ENCODE measurements around the gene KLHL28.

KLHL28 gene, protein sequence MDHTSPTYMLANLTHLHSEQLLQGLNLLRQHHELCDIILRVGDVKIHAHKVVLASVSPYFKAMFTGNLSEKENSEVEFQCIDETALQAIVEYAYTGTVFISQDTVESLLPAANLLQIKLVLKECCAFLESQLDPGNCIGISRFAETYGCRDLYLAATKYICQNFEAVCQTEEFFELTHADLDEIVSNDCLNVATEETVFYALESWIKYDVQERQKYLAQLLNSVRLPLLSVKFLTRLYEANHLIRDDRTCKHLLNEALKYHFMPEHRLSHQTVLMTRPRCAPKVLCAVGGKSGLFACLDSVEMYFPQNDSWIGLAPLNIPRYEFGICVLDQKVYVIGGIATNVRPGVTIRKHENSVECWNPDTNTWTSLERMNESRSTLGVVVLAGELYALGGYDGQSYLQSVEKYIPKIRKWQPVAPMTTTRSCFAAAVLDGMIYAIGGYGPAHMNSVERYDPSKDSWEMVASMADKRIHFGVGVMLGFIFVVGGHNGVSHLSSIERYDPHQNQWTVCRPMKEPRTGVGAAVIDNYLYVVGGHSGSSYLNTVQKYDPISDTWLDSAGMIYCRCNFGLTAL

GRCh38 chr14:44961554-44962333 lies at the start of gene KLHL28, which contains the start of gene TOGARAM1:
TSS of gene KLHL28 (minus strand) at chr14:44961947. CDS start at chr14:44945928, 16,019 bp downstream.
TSS of gene TOGARAM1 (plus strand) at chr14:44962190. CDS start at chr14:44962422, 232 bp downstream.
- DNase-seq (ENCODE audit: low spot score): peak; percentile 96

GRCh38 chr14:45003924-45004323 lies 42.2 kb upstream of the KLHL28 start:
- no peak for DNase-seq (ENCODE audit: low spot score)

DNA sequence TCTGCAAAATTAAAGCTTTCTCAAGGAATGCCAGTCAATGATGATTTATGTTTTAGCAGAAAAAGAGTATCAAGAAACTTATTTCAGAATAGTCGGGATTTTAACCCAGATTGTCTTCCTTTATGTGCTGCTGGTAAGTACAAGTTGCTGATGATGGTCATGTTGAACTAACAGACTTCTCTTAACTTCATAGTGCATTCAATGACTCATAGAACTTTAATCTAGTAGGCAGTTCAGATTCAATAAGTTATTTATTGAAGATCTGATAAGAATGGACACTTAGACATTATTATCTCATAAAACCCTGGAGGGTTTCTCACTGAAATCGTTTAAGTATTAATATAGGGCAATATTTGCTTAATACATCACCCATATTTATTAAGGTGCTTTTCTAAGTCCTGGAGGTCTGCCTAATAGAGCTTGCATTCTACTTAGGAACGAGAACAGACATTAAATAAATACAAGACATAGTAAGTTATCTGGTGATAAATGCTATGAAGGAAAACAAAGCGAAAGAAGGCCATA lies 34.1 kb upstream of the KLHL28 start:
- DNase-seq (ENCODE audit: low spot score): no peak

DNA sequence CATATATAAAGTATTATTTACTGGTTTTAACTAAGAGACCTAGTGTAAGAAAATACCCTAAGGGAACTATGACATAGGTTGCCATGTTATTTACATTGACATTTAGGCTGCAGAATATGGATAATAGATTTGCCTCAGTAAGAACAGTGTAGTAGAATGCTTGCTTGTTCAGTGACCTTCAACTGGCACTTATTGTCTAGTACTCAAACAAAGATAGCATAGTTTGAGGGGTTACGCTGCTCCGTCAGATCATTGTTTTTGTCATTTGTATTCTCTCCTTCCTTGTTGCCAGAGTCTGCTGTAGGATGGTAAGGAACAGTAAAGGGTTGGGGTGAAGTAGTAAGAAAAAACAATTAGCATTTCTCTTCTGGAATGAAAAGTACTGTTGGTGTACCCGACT lies 33.4 kb upstream of the KLHL28 start:
- DNase-seq (ENCODE audit: low spot score): no peak

DNA sequence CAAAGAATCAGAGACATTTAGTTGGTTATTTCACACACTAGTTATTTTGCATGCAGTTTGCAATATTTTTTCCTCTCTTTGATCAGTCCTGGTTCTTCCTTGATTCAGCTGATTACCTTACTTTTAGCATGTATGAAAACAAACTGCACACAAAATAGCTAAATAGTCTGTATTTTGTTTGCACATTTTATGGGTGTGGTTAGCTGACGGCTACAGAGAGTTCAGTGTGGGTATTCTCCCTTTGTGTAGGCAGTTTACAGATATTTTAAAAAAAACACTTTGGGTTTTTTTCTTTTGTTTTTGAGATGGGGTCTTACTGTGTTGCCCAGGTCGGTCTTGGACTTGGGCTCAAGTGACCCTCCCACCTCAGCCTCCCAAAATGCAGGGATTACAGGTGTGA lies 28.8 kb upstream of the KLHL28 start:
- DNase-seq (ENCODE audit: low spot score): no peak

DNA sequence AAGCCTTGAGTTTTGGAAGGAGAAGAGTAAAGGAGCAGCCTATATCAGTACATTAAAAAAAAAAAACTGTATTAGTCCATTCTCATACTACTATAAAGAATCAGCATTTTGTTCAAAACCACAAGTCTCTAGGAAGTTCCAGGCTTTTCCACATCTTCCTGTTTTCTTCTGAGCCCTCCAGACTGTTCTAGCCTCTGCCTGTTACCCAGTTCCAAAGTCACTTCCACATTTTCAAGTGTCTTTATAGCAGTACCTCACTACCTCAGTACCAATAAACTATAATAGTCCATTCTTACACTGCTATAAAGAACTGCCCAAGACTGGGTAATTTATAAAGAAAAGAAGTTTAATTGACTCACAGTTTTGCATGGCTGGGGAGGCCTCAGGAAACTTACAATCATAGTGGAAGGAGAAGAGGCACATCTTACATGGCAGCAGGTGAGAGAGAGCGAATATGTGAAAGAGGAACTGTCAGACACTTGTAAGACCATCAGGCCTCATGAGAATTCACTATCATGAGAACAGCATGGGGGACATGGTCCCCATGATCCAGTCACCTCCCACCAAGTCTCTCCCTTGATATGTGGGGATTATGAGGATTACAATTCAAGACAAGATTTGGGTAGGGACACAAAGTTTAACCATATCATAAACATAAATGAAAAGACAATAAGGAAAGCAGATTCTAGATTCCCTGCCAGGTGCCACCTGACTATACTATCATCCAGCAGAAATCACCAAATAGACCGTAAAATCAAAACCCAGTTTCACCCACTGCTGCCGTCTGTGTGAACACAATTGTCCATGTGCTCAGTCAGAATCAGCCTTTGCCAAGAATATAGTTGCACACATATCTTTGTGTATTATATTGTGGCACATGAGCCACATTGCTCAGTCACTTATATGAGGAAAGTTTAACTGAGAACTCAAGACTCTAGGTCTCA lies 28.0 kb upstream of the KLHL28 start:
- DNase-seq (ENCODE audit: low spot score): no peak

DNA sequence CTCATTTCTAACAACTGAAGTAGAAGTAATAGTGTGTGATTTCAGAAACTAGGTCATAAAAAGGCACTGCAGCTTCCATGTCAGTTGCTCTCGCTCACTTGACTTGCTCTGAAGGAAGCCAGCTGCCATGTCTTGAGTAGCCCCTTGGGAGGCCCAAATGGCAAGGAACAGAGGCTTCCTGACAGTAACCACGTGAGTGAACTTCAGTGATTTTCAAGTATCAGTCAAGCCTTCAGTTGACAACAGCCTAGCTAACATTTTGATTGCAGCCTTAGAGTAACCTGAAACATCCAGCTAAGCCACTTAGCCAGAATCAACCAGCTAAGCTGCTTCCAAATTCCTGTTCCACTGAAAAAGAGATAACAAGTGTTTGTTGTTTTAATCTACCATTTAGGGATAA lies 26.9 kb upstream of the KLHL28 start:
- DNase-seq (ENCODE audit: low spot score): no peak

DNA sequence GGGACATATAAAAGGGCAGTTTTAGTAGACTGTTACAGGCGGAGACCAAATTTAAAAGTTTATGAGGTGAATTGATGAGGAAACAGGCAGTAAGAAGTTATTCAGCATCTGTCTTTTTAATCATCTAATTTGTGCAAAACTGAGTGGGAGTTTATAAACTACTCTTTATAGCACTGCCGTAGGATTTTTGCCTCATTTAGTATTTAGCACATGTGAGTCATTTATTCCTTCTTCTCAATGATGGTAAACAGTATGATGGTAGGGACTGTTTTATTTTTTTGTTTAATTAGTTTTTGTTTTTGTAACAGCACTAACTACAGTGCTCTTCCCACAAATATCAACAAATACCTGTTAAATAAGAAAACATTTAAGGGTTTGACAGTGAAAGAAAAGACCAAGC lies 20.8 kb upstream of the KLHL28 start:
- no peak for DNase-seq (ENCODE audit: low spot score)

- no peak for DNase-seq (ENCODE audit: low spot score)
Measured at GRCh38 chr14:44981198-44981597, 19.5 kb upstream of the KLHL28 start.

DNA sequence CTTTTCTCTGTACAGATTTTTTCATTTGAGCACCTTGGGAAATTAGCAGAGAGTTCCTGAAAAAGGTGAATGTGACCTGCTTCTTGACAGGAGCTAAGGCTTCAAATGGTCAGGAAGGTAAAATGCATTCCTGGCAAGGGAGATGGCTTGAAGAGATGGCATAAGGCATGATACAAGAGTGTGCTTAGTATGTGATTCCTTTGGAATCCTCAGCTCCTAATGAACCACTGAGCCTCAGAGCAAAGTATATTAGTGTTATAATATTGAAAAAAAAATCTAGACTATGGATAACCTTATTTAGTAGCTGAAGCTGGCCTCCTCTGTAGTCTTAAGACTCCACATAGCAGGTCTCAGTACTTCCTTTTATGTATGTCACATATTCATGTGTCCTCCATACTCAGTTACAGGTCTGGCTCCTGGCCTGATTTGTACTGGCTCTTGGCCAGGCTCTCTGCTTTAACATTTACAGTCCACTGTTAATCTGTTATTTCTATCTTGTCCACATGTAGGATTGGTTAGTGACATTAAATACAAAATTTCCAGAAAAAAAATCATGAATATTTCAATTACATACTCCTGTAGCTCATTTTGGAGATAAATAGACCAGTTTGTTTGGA lies 18.1 kb upstream of the KLHL28 start:
- DNase-seq (ENCODE audit: low spot score): no peak

- no peak for DNase-seq (ENCODE audit: low spot score)
Measured at GRCh38 chr14:44979273-44979672, 17.5 kb upstream of the KLHL28 start.

DNA sequence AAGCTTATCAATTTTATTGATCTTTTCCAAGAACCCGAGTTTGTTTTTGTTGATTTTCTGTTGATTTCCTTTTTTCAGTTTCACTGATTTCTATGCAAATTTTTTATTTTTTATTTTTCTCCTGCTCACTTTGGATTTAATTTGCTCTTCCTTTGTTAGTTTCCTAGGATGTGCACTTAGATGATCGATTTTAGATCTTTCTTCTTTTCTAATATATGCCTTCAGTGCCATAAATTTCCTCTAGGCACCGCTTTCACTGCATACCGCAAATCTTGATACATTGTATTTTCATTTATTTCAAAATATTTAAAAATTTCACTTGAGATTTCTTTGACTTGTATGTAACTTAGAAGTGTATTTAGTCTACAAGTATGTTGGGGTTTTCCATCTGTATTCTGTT lies 9.7 kb upstream of the KLHL28 start:
- DNase-seq (ENCODE audit: low spot score): no peak

GRCh38 chr14:44970907-44971306 lies 9.2 kb upstream of the KLHL28 start:
- DNase-seq (ENCODE audit: low spot score): no peak

DNA sequence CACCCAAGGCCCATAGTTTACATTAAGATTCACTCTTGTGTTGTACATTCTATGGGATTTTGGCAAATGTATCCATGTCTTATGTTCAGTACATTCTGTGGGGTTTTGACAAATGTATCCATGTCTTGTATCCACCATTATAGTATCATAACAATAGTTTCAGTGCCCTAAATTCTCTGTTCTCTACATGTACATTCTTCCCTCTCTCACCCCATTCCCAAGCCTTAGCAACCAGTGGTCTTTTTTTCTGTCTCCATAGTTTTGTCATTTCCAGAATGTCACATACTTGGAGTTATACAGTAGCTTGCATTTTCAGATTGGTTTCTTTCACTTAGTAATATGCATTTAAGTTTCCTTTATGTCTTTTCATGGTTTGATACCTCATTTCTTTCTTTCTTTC lies 7.0 kb upstream of the KLHL28 start:
- no peak for DNase-seq (ENCODE audit: low spot score)

- no peak for DNase-seq (ENCODE audit: low spot score)
Measured at GRCh38 chr14:44966601-44967336, 5.0 kb upstream of the KLHL28 start.

DNA sequence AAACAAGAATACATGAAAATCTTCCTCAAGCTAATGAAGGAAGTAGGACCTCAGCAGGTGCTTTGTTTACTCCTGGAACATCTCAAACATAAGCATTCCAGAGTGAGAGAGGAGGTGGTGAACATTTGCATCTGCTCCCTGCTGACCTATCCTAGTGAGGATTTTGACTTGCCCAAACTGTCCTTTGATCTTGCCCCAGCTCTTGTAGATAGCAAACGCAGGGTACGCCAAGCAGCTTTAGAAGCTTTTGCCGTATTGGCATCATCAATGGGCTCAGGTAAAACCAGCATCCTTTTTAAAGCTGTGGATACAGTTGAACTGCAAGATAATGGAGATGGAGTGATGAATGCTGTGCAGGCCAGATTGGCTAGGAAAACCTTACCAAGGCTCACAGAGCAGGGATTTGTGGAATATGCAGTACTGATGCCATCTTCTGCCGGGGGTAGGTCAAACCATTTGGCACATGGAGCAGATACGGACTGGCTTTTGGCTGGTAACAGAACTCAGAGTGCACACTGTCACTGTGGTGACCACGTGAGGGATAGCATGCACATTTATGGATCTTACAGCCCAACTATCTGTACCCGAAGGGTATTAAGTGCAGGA lies 2.1 kb upstream of the KLHL28 start:
- no peak for DNase-seq (ENCODE audit: low spot score)

- peak; percentile 24 for DNase-seq (ENCODE audit: low spot score)
Measured at GRCh38 chr14:44963044-44963528, 1.3 kb upstream of the KLHL28 start.

DNA sequence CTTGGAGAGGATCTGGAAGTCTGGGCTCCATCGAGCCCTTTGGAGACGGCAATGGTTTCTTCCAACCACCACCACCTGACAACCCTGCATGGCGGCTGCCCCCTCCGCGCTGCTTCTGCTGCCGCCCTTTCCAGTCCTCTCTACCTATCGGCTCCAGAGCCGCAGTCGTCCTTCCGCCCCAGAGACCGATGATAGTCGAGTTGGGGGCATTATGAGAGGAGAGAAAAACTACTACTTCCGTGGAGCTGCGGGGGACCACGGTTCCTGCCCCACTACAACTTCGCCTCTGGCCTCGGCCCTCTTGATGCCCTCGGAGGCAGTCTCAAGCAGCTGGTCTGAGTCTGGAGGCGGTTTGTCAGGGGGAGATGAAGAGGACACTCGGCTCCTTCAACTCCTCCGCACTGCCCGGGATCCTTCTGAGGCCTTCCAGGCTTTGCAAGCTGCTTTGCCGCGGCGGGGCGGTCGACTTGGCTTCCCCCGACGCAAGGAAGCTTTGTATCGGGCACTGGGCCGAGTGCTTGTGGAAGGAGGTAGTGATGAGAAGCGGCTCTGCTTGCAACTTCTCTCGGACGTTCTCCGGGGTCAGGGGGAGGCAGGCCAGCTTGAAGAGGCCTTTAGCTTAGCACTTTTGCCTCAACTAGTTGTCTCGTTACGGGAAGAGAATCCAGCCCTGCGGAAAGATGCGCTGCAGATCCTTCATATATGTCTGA lies 742 bp upstream of the KLHL28 start:
- DNase-seq (ENCODE audit: low spot score): peak; percentile 60

- DNase-seq (ENCODE audit: low spot score): peak; percentile 68
Measured at GRCh38 chr14:44961151-44961553, 595 bp downstream of the KLHL28 start.
